Measurements from ENCODE around the gene EHD4. TPM values are rescaled to one million over a fixed set of nuclear protein-coding genes. Genes with fewer than 3 reads are reported as not detected.

The EHD4 gene
- total RNA-seq, 4 donors from 2014 or later, result 12.8 to 45.2 (median 26.1) TPM

DNA sequence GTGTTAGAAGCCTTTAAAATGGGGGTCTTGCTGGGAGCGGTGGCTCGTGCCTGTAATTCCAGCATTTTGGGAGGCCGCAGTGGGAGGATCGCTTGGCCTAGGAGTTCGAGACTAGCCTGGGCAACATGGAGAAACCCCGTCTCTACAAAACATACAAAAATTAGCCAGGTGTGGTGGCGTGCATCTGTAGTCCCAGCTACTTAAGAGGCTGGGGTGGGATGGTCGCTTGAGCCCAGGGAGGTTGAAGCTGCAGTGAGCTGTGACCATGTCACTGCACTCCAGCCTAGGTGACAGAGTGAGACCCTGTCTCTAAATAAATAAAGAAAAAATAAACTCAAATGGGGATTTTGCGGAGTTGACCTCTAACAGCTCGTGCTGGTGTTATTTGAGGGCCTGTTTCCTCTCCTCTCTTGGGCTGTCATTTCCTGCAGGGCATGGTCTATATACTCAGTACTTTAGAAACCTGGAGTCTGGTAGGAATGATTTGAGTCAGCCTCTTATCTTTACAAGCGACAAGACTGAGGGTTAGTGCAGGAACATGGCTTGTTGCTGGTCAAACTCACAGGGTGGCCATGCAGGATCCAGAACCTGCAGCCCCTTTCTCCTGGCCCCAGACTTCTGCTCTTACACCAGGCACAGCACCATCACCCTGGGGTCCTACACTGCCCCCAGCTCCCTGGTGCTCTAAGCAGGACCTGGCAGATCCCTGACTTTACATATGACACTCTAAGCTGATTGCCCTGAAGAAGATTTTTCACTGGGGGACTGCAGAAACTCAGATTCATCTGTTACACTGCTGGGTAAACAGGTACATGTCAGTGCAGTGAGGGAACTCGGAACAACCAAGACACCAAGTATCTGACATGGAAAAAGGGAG lies 15.1 kb downstream of the EHD4 start:
- Histone ChIP-seq H3K27ac (peak overlapping the region; percentile 0 to 51), H3K9me3 (no peaks in the 10 kb centered on the region), H3K36me3 (no peaks in the 10 kb centered on the region), H3K4me1 (peaks cover 0 to 7% of the 10 kb centered on the region in 2 donors), H3K27me3 (no peaks in the 10 kb centered on the region), H3K4me3 (no peak overlapping the region)
- TF ChIP-seq, protein P1, sequence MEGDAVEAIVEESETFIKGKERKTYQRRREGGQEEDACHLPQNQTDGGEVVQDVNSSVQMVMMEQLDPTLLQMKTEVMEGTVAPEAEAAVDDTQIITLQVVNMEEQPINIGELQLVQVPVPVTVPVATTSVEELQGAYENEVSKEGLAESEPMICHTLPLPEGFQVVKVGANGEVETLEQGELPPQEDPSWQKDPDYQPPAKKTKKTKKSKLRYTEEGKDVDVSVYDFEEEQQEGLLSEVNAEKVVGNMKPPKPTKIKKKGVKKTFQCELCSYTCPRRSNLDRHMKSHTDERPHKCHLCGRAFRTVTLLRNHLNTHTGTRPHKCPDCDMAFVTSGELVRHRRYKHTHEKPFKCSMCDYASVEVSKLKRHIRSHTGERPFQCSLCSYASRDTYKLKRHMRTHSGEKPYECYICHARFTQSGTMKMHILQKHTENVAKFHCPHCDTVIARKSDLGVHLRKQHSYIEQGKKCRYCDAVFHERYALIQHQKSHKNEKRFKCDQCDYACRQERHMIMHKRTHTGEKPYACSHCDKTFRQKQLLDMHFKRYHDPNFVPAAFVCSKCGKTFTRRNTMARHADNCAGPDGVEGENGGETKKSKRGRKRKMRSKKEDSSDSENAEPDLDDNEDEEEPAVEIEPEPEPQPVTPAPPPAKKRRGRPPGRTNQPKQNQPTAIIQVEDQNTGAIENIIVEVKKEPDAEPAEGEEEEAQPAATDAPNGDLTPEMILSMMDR (IDR thresholded peaks at IDR 0.05), result no peak
- no peak for TF ChIP-seq POLR2A (IDR thresholded peaks at IDR 0.05)
- intact Hi-C loops (cut with DNase I; ENCODE audit: low total_unique reads), result no loop called here
- no peak for DNase-seq

DNA sequence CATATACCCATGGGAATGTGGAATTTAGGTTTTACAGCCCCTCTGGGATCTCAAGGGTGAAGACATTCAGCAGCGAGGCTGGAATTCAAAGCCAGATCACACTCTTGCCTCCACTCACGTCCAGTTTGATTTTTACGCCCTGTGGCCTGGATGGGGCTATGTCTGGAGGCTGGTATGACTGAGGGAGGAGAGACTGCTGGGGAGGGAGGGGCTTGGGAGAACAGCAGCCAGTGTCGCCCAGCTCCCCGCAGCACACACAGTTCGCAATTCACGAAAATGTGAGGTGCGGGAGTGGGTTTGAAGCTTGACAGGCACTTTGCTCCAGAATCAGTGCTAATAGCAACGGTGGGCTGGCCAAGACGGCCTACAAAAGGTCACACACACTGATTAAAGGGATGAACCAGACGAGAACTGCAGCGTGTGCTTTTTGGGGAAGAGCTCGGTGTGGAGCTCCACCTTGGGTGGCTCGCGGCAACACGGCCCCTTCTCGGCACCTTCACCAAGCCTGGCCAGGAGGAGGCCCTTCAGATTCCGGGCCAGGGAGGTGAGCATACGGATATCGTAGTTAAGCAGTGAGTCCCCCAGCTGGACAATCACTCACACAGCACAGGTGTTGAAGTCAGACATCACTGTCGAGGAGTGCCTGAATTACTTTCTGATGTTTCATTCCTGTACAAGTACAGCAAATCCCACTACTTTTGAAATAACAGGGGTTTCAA lies 16.4 kb downstream of the EHD4 start:
- Histone ChIP-seq H3K4me1 (peaks cover 0 to 7% of the 10 kb centered on the region in 2 donors), H3K27ac (peak overlapping the region in 1 of 2 donors; percentile 51), H3K9me3 (no peaks in the 10 kb centered on the region), H3K27me3 (no peaks in the 10 kb centered on the region), H3K36me3 (no peaks in the 10 kb centered on the region), H3K4me3 (no peak overlapping the region)
- no peak for TF ChIP-seq POLR2A (IDR thresholded peaks at IDR 0.05)
- TF ChIP-seq, protein P1 (IDR thresholded peaks at IDR 0.05), result no peak
- intact Hi-C loops (cut with DNase I; ENCODE audit: low total_unique reads), result no loop called here
- no peak for DNase-seq

DNA sequence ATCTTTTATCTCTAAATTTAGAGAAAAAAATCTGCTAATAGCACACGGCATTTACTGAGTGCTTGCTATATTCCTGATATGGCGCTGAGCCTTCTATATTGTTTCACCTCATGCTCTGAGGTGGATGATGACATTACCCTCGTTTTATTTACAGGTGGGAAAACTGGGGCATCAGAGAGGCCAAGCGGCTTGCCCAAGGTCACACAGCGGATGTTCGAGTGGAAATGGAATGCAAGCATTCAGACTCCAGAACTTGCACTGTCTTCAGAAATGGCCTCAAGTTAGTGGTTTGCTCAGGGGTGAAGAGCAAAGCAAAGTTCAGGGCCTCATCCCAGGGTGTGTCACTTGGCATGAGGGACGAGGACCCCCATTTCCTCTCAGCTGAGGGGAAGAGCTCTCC lies 17.3 kb downstream of the EHD4 start:
- Histone ChIP-seq H3K4me1 (peaks cover 0 to 7% of the 10 kb centered on the region in 2 donors), H3K27me3 (no peaks in the 10 kb centered on the region), H3K36me3 (no peaks in the 10 kb centered on the region), H3K9me3 (no peaks in the 10 kb centered on the region), H3K27ac (peak overlapping the region in 1 of 2 donors; percentile 51), H3K4me3 (no peak overlapping the region)
- DNase-seq, result no peak
- no peak for TF ChIP-seq POLR2A (IDR thresholded peaks at IDR 0.05)
- TF ChIP-seq, protein P1 (IDR thresholded peaks at IDR 0.05), result no peak
- intact Hi-C loops (cut with DNase I; ENCODE audit: low total_unique reads), result no loop called here

DNA sequence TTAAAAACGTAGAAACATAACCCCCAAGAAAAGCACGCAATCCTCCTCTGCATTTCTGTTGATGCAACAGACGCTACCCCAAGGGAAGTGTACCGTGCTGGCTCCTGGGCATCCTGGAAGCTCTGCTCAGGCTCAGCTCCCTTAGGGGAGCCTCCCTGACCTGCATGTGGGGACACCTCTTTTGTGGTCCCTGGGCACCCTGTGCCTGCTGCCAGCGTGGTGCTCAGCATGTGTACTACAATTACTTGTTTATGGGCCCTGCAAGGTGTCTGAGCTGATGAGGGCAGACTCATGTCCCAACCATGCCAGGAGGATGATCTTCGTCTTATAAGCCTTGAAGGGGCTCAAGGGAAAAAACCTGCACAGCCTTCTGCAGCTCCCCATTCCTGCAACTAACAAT lies 18.3 kb downstream of the EHD4 start:
- intact Hi-C loops (cut with DNase I; ENCODE audit: low total_unique reads), result no loop called here
- no peaks in the 10 kb centered on the region for H3K27me3 ChIP-seq
- TF ChIP-seq POLR2A (IDR thresholded peaks at IDR 0.05), result no peak
- TF ChIP-seq, protein P1 (IDR thresholded peaks at IDR 0.05), result no peak
- H3K9me3 ChIP-seq, result no peaks in the 10 kb centered on the region
- H3K4me3 ChIP-seq, result no peak overlapping the region
- no peak overlapping the region for H3K27ac ChIP-seq
- H3K4me1 ChIP-seq, result peaks cover 0 to 7% of the 10 kb centered on the region in 2 donors
- DNase-seq, result no peak
- no peaks in the 10 kb centered on the region for H3K36me3 ChIP-seq
